Upper lobe of left lung (tissue), 6 donors: ENCODE data around the gene ELOVL3. TPM values are rescaled to one million over a fixed set of nuclear protein-coding genes. Genes with fewer than 3 reads are reported as not detected.
"Not testable (repeated sequence)": the region's sequence is repeated elsewhere in the genome, so short reads cannot be mapped to it uniquely, and the experiment has no call there.

ENCODE experiments used
- ATAC-seq, 2 donors: fragments of 200-7000 bp; cut with Tn5 transposase; one replicate each; pipeline ENCODE4 v1.9.1; 2022; ENCODE audit warnings: mild to moderate bottlenecking in 2 of 2, moderate library complexity in 2 of 2; ENCODE audit not compliant: low FRiP score in 2 of 2
- DNase-seq, 2 donors: peaks; one replicate each; pipeline ENCODE4 v3.0.0-alpha.2; 2019 to 2020
- H3K27ac ChIP-seq, 4 donors: fragments of 200-600 bp; sonication (generic); one replicate each; pipeline ENCODE4 v1.5.1; 2016 to 2019
- H3K27me3 ChIP-seq, 4 donors: fragments of 200-600 bp; sonication (generic); one replicate each; pipeline ENCODE4 v1.5.1; 2017 to 2019
- H3K36me3 ChIP-seq, 4 donors: fragments of 200-600 bp; sonication (generic); one replicate each; pipeline ENCODE4 v1.5.1; 2016 to 2019
- H3K4me1 ChIP-seq, 4 donors: fragments of 200-600 bp; sonication (generic); one replicate each; pipeline ENCODE4 v1.5.1; 2018 to 2019
- H3K4me3 ChIP-seq, 4 donors: fragments of 200-600 bp; sonication (generic); one replicate each; pipeline ENCODE4 v1.5.1; 2017 to 2019; ENCODE audit warnings: mild to moderate bottlenecking in 2 of 4, moderate library complexity in 1 of 4
- H3K9me3 ChIP-seq, 4 donors: fragments of 200-600 bp; sonication (generic); one replicate each; pipeline ENCODE4 v1.5.1; 2018 to 2019
- CTCF ChIP-seq, 6 experiments: fragments of 450-650 bp in 4 of 6; fragments of 200-600 bp in 2 of 6; sonication (generic) in 2 of 6; IDR thresholded peaks; one replicate each; pipeline ENCODE4 v1.5.1; 2016 to 2019; ENCODE audit warnings: antibody characterized with exemption in 6 of 6
- EP300 ChIP-seq, 4 donors: sonication (generic); formaldehyde crosslinking; IDR thresholded peaks; one replicate each; pipeline ENCODE4 v1.5.1; 2017; ENCODE audit warnings: antibody characterized with exemption in 4 of 4, control low read depth in 2 of 4
- POLR2A ChIP-seq, 4 donors: fragments of 450-650 bp; IDR thresholded peaks; one replicate each; pipeline ENCODE4 v1.5.1; 2016 to 2017; ENCODE audit warnings: antibody characterized with exemption in 4 of 4, mild to moderate bottlenecking in 2 of 4
- POLR2AphosphoS5 ChIP-seq, 2 donors: sonication (generic); formaldehyde crosslinking; IDR thresholded peaks; one replicate each; pipeline ENCODE4 v1.5.1; 2017; ENCODE audit warnings: antibody characterized with exemption in 2 of 2
- WGBS, 2 donors: methylation state at CpG; one replicate each; pipeline ENCODE4 v1.1.5; 2017 to 2018; 5-methylcytosine and 5-hydroxymethylcytosine counted together
- total RNA-seq, 6 donors: library from RNA; depleted of rRNA in 4 of 6; stranded (reverse); fragments of >200 nt in 4 of 6; gene quantifications; one replicate each; pipeline versions ENCODE4 v1.1.0 to v1.2.1, GENCODE V29; 2016 to 2021
- donor health status: DM: no; HTN: no; CAD: no; lungs with moderate emphysema.
- donor health status: DM: no; HTN: yes; CAD: no; lungs with severe emphysema.

The ELOVL3 gene
- total RNA-seq, 6 donors from 2014 or later: 0.46 to 2.7 (median 1.1) TPM; not detected in 3

DNA sequence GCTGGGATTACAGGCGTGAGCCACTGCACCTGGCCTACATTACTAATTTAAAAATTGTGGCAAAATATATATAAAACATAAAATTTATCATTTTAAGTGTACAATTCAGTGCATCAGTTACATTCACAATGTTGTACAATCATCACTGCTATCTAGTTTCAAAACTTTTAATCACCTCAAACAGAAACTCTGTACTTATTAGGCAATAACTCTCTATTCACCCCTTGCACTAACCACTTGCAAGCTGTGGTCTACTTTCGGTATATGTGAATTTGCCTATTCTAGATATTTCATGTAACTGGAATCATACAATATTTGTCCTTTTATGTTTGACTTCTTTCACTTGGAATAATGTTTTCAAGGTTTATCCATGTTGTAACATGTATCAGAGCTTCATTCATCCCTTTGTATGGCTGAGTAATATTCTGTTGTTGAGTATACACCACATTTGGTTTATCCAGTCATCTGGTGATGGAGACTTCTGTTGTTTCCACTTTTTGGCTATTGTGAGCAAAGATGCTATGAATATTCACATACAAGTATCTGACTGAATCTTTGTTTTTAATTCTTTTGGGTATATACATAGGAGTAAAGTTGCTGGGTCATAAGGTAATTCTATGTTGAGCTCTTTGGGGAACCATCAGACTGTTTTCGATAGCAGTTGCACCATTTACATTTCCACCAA, 14.3 kb upstream of the ELOVL3 start:
- no peaks in the 10 kb centered on the region for H3K27me3 ChIP-seq
- H3K9me3 ChIP-seq: no peaks in the 10 kb centered on the region
- no peaks in the 10 kb centered on the region for H3K36me3 ChIP-seq
- TF ChIP-seq CTCF (IDR thresholded peaks at IDR 0.05): no peak
- no peak for TF ChIP-seq POLR2AphosphoS5 (IDR thresholded peaks at IDR 0.05)
- no peak for TF ChIP-seq POLR2A (IDR thresholded peaks at IDR 0.05)
- no peak for TF ChIP-seq EP300 (IDR thresholded peaks at IDR 0.05)
- 77 to 83% methylated on average over 3 of the region's 3 CpGs for WGBS, 2 donors
- ATAC-seq (no peak), DNase-seq (no peak)
- no peak overlapping the region for H3K27ac ChIP-seq
- H3K4me3 ChIP-seq: no peak overlapping the region
- peaks cover 0 to 5% (median 0%) of the 10 kb centered on the region in 4 donors for H3K4me1 ChIP-seq

GRCh38 chr10:102213599-102213998, 12.5 kb upstream of the ELOVL3 start:
- 63 to 82% methylated on average over 4 of the region's 4 CpGs for WGBS, 2 donors
- not testable (repeated sequence) for H3K36me3 ChIP-seq, ATAC-seq, H3K4me1 ChIP-seq, DNase-seq, H3K27me3 ChIP-seq, H3K9me3 ChIP-seq, H3K4me3 ChIP-seq, H3K27ac ChIP-seq

- no peaks in the 10 kb centered on the region for H3K36me3 ChIP-seq
- DNase-seq (no peak), ATAC-seq (no peak)
- H3K27ac ChIP-seq: no peak overlapping the region
- no peaks in the 10 kb centered on the region for H3K27me3 ChIP-seq
- 80 to 86% methylated on average over 5 of the region's 5 CpGs for WGBS, 2 donors
- no peaks in the 10 kb centered on the region for H3K9me3 ChIP-seq
- no peak for TF ChIP-seq CTCF (IDR thresholded peaks at IDR 0.05)
- no peak for TF ChIP-seq EP300 (IDR thresholded peaks at IDR 0.05)
- no peak for TF ChIP-seq POLR2AphosphoS5 (IDR thresholded peaks at IDR 0.05)
- no peak for TF ChIP-seq POLR2A (IDR thresholded peaks at IDR 0.05)
- H3K4me3 ChIP-seq: no peak overlapping the region
- H3K4me1 ChIP-seq: no peaks in the 10 kb centered on the region
These were observed 6.7 kb upstream of the ELOVL3 start for GRCh38 chr10:102219370-102219769.

DNA sequence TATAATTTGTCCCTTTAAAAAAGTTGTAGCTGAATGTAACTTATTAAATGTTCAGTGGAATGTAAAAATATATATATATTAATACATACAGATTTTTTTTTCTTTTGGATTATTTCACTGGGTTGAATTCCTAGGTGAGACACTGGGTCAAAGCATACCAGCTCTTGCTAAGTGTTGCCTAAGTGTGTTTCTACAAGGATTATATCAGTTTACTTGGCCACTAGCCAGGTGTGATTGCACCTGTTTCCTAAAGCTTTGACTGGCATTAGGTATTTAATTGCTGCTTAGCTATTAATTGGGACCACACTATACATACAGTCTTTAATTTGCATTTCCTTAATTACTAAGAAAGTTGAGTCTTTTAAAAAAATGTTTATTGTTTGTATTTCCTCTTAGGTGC, 5.5 kb upstream of the ELOVL3 start:
- Histone ChIP-seq H3K36me3 (no peaks in the 10 kb centered on the region), H3K9me3 (no peaks in the 10 kb centered on the region), H3K27me3 (no peaks in the 10 kb centered on the region), H3K4me3 (no peak overlapping the region), H3K27ac (no peak overlapping the region), H3K4me1 (peaks cover 0 to 6% (median 2%) of the 10 kb centered on the region in 4 donors)
- TF ChIP-seq POLR2AphosphoS5 (IDR thresholded peaks at IDR 0.05) (no peak), CTCF (IDR thresholded peaks at IDR 0.05) (no peak), POLR2A (IDR thresholded peaks at IDR 0.05) (no peak), EP300 (IDR thresholded peaks at IDR 0.05) (no peak)
- no peak for ATAC-seq
- no peak for DNase-seq

DNA sequence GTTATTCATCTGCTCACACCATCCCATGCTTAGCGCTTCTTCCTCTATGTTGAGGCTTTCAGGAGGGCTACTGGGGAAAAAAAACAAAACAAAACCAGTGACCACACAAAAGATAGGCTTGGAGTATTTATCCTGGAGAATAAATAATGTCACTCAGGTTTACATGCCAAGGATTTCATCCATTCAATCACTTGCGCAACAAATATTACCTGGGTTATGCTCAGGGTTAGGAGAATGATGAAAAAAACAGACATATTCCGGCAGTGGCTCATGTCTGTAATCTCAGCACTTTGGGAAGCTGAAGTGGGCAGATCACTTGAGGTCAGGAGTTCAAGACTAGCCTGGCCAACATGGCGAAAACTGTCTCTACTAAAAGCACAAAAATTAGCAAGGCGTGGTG, 3.3 kb upstream of the ELOVL3 start:
- Histone ChIP-seq H3K9me3 (no peaks in the 10 kb centered on the region), H3K4me1 (peaks cover 14 to 25% (median 17%) of the 10 kb centered on the region in 4 donors), H3K27me3 (no peaks in the 10 kb centered on the region), H3K27ac (no peak overlapping the region), H3K4me3 (no peak overlapping the region), H3K36me3 (no peaks in the 10 kb centered on the region)
- WGBS, 2 donors: 85 to 88% methylated on average over 5 of the region's 5 CpGs
- ATAC-seq (no peak), DNase-seq (no peak)
- TF ChIP-seq EP300 (IDR thresholded peaks at IDR 0.05) (no peak), CTCF (IDR thresholded peaks at IDR 0.05) (no peak), POLR2A (IDR thresholded peaks at IDR 0.05) (no peak), POLR2AphosphoS5 (IDR thresholded peaks at IDR 0.05) (no peak)
